BLaER1 treated with 17β-estradiol and CSF1 and Interleukin-3, amounts not matched to agents 10 nM and 100 nM (cell line): ENCODE data around the gene KDM6B.

ENCODE experiments used
- H3K27ac ChIP-seq, 11 experiments: shearing (Covaris generic); formaldehyde crosslinking; 2 replicates each; pipeline ENCODE4 v1.8.1; 2022
- H3K27me3 ChIP-seq, 11 experiments: shearing (Covaris generic); formaldehyde crosslinking; 2 replicates each; pipeline ENCODE4 v1.8.1; 2022
- H3K36me3 ChIP-seq, 11 experiments: shearing (Covaris generic); formaldehyde crosslinking; 2 replicates each; pipeline ENCODE4 v1.8.1; 2022
- H3K4me1 ChIP-seq, 10 experiments: shearing (Covaris generic); formaldehyde crosslinking; 2 replicates each; pipeline ENCODE4 v1.8.1; 2022
- H3K4me2 ChIP-seq, 11 experiments: shearing (Covaris generic); formaldehyde crosslinking; 2 replicates each; pipeline ENCODE4 v1.8.1; 2022
- H3K4me3 ChIP-seq, 10 experiments: shearing (Covaris generic); formaldehyde crosslinking; 2 replicates each; pipeline ENCODE4 v1.8.1; 2022
- H3K9ac ChIP-seq, 11 experiments: shearing (Covaris generic); formaldehyde crosslinking; 2 replicates each; pipeline ENCODE4 v1.8.1; 2022
- H3K9me3 ChIP-seq, 11 experiments: shearing (Covaris generic); formaldehyde crosslinking; replicated peaks in 1 of 11; 2 replicates each; pipeline ENCODE4 v1.8.1; 2022
- H4K20me1 ChIP-seq, 11 experiments: shearing (Covaris generic); formaldehyde crosslinking; 2 replicates each; pipeline ENCODE4 v1.8.1; 2022
- Cebpa-rat ChIP-seq, 11 experiments: shearing (Covaris generic); IDR thresholded peaks; 2 replicates each; pipeline ENCODE4 v1.8.1; 2022

The KDM6B gene

GRCh38 chr17:7818746-7819645, 15.0 kb upstream of the KDM6B start:
- Histone ChIP-seq H4K20me1 (no peaks in the 10 kb centered on the region), H3K27ac (no peak overlapping the region), H3K9me3 (no peaks in the 10 kb centered on the region), H3K27me3 (no peaks in the 10 kb centered on the region), H3K4me3 (no peak overlapping the region), H3K36me3 (no peaks in the 10 kb centered on the region), H3K9ac (no peak overlapping the region), H3K4me2 (no peak overlapping the region), H3K4me1 (no peaks in the 10 kb centered on the region)
- TF ChIP-seq Cebpa-rat (IDR thresholded peaks at IDR 0.05): no peak

DNA sequence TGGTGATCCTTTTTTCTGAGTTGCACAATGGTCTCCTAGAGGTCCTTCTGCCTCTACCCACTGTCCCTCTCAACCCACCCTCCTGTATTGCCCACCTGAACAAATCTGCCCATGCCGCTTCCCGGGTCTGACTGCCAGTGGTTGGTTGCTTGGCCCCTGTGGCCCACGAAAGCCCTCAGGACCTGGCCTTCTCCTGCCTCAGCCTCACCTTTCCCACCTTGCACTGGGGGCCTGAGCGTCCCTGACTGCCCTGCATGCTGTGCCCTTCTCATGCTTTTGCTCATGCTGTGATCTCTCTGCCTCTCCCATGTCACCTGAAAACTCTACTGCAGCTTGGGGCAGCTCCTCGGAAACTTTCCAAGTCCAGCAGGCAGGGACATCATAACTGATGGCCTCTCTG, 13.8 kb upstream of the KDM6B start:
- Histone ChIP-seq H3K9ac (no peak overlapping the region), H3K4me3 (no peak overlapping the region), H3K27ac (no peak overlapping the region), H3K4me2 (no peak overlapping the region), H4K20me1 (no peaks in the 10 kb centered on the region), H3K27me3 (no peaks in the 10 kb centered on the region), H3K4me1 (peaks cover 4 to 11% (median 9%) of the 10 kb centered on the region in 10 experiments; a peak in 17 of 20 replicates), H3K9me3 (no peaks in the 10 kb centered on the region), H3K36me3 (no peaks in the 10 kb centered on the region)
- TF ChIP-seq Cebpa-rat (IDR thresholded peaks at IDR 0.05): no peak

GRCh38 chr17:7822126-7822525, 11.9 kb upstream of the KDM6B start:
- H3K9me3 ChIP-seq: no peaks in the 10 kb centered on the region
- no peak overlapping the region for H3K4me2 ChIP-seq
- H4K20me1 ChIP-seq: no peaks in the 10 kb centered on the region
- no peak overlapping the region for H3K4me3 ChIP-seq
- H3K9ac ChIP-seq: peak overlapping the region in 1 of 11 experiments; percentile 20; a peak in 1 of 22 replicates
- H3K27ac ChIP-seq: no peak overlapping the region
- H3K36me3 ChIP-seq: no peaks in the 10 kb centered on the region
- peaks cover 4 to 14% (median 9%) of the 10 kb centered on the region in 10 experiments; a peak in 17 of 20 replicates for H3K4me1 ChIP-seq
- TF ChIP-seq Cebpa-rat (IDR thresholded peaks at IDR 0.05): no peak
- no peaks in the 10 kb centered on the region for H3K27me3 ChIP-seq

- Histone ChIP-seq H3K4me1 (peaks cover 4 to 14% (median 9%) of the 10 kb centered on the region in 10 experiments; a peak in 17 of 20 replicates), H4K20me1 (no peaks in the 10 kb centered on the region), H3K27me3 (no peaks in the 10 kb centered on the region), H3K4me2 (no peak overlapping the region), H3K4me3 (no peak overlapping the region), H3K36me3 (no peaks in the 10 kb centered on the region), H3K9ac (no peak overlapping the region), H3K27ac (no peak overlapping the region), H3K9me3 (no peaks in the 10 kb centered on the region)
- no peak for TF ChIP-seq Cebpa-rat (IDR thresholded peaks at IDR 0.05)
Observed at GRCh38 chr17:7823581-7824001, 10.4 kb upstream of the KDM6B start.

GRCh38 chr17:7824021-7824924, 9.7 kb upstream of the KDM6B start:
- H3K4me2 ChIP-seq: peak overlapping the region in 6 of 11 experiments; percentile 4 to 32 (median 21); a peak in 6 of 22 replicates
- H3K9me3 ChIP-seq: no peaks in the 10 kb centered on the region
- no peaks in the 10 kb centered on the region for H3K27me3 ChIP-seq
- no peak overlapping the region for H3K4me3 ChIP-seq
- H4K20me1 ChIP-seq: no peaks in the 10 kb centered on the region
- peaks cover 4 to 14% (median 9%) of the 10 kb centered on the region in 10 experiments; a peak in 17 of 20 replicates for H3K4me1 ChIP-seq
- no peak for TF ChIP-seq Cebpa-rat (IDR thresholded peaks at IDR 0.05)
- no peaks in the 10 kb centered on the region for H3K36me3 ChIP-seq
- no peak overlapping the region; a peak in 1 of 22 replicates for H3K9ac ChIP-seq
- H3K27ac ChIP-seq: no peak overlapping the region

DNA sequence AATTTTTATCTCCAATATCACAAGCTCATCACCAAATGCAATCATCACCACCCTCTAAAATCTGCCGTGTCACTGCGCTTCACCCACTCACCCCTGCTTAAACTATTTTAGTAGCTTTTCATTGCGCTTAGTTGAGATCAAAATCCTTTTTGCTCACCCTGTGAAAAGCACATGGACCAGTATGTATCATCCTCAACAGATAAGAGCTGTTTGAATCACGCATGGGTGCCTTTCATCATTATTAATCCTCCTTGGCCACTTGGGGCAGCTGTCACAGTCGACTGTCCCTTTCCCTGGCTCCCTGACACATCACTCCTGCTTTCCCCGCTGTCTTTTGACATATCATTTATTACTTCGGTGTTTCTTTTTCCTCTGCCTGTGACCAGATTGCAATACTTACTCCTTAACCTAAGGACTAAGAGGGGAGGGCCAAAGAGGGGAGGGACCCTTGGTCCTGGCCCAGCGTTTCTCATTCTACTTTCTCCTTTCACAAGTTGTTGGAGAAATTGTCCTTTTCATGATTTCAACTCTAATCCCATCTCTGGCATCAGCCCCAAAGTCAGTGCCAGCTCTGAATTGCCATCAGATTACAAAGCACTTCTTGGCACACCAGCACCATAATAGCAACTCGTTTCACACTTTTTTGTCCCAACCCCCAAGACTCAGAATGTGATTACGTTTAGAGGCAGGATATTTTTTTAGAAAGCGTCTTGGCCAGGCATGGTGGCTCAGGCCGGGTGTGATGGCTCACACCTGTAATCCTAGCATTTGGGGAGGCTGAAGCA, 8.6 kb upstream of the KDM6B start:
- 0 out of 22 replicates have a peak overlapping the region, but pooled peaks of 1 of the 11 experiments have one; percentile 9 for H3K27ac ChIP-seq
- no peaks in the 10 kb centered on the region for H4K20me1 ChIP-seq
- H3K9ac ChIP-seq: no peak overlapping the region
- H3K4me2 ChIP-seq: peak overlapping the region in 7 of 11 experiments; percentile 4 to 36 (median 22); a peak in 10 of 22 replicates
- no peak overlapping the region for H3K4me3 ChIP-seq
- H3K36me3 ChIP-seq: no peaks in the 10 kb centered on the region
- TF ChIP-seq Cebpa-rat (IDR thresholded peaks at IDR 0.05): no peak
- no peaks in the 10 kb centered on the region for H3K9me3 ChIP-seq
- no peaks in the 10 kb centered on the region for H3K27me3 ChIP-seq
- peaks cover 4 to 14% (median 9%) of the 10 kb centered on the region in 10 experiments; a peak in 17 of 20 replicates for H3K4me1 ChIP-seq

- Histone ChIP-seq H3K4me2 (no peak overlapping the region), H3K9me3 (no peaks in the 10 kb centered on the region), H3K9ac (no peak overlapping the region), H3K4me1 (peaks cover 6 to 14% (median 11%) of the 10 kb centered on the region in 10 experiments; a peak in 19 of 20 replicates), H3K27me3 (peaks cover 0 to 4% (median 0%) of the 10 kb centered on the region in 11 experiments; a peak in 2 of 22 replicates), H3K27ac (no peak overlapping the region), H4K20me1 (0 out of 22 replicates have a peak, but pooled peaks cover 0 to 4% (median 0%) of the 10 kb centered on the region in 11 experiments), H3K4me3 (no peak overlapping the region), H3K36me3 (no peaks in the 10 kb centered on the region)
- TF ChIP-seq Cebpa-rat (IDR thresholded peaks at IDR 0.05): no peak
Observed at GRCh38 chr17:7830616-7831015, 3.4 kb upstream of the KDM6B start.

- Histone ChIP-seq H3K4me2 (no peak overlapping the region), H3K4me3 (no peak overlapping the region), H3K27ac (no peak overlapping the region), H3K27me3 (peaks cover 0 to 4% (median 0%) of the 10 kb centered on the region in 11 experiments; a peak in 2 of 22 replicates), H3K9me3 (no peaks in the 10 kb centered on the region), H3K36me3 (no peaks in the 10 kb centered on the region), H4K20me1 (peaks cover 0 to 4% (median 0%) of the 10 kb centered on the region in 11 experiments; a peak in 1 of 22 replicates), H3K4me1 (peaks cover 6 to 15% (median 12%) of the 10 kb centered on the region in 10 experiments; a peak in 19 of 20 replicates), H3K9ac (no peak overlapping the region; a peak in 1 of 22 replicates)
- TF ChIP-seq Cebpa-rat (IDR thresholded peaks at IDR 0.05): no peak
Observed at GRCh38 chr17:7831233-7831632, 2.8 kb upstream of the KDM6B start.
